ENCODE results near the gene AP3D1.

AP3D1 gene

DNA sequence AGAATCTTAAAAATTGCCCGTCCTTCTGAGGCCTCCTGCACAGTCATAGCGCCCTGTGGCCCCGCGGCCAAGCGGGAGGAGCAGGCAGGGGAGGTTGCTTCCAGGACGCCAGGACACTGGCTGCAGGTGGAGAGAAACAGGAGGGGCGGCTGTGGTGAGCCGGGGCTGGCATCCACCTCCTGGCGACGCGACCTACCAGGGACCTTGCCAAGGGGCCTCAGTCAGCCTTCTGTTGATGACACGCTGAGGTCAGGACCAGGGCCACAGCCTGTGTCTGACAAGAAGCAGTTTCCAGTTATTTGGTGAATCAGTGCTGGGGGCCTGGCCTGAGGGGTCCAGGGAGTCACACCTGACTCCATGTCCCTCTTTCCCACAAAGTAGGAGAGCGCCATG lies 87.0 kb downstream of the AP3D1 start:
- DNase-seq (ENCODE audit: low read depth in 2 of 3, low spot score in 1 of 3) = no peak

- no peak for DNase-seq (ENCODE audit: low read depth in 2 of 3, low spot score in 1 of 3)
Observed at GRCh38 chr19:2063824-2064223, 87.5 kb downstream of the AP3D1 start.

GRCh38 chr19:2062770-2063169 lies 88.6 kb downstream of the AP3D1 start:
- DNase-seq (ENCODE audit: low read depth in 2 of 3, low spot score in 1 of 3) = no peak

GRCh38 chr19:2062389-2062729 lies 89.0 kb downstream of the AP3D1 start:
- no peak for DNase-seq (ENCODE audit: low read depth in 2 of 3, low spot score in 1 of 3)

GRCh38 chr19:2061495-2062388 lies 89.6 kb downstream of the AP3D1 start:
- peak; percentile 98 to 99 (median 98) for DNase-seq (ENCODE audit: low read depth in 2 of 3, low spot score in 1 of 3)

- no peak for DNase-seq (ENCODE audit: low read depth in 2 of 3, low spot score in 1 of 3)
Observed at GRCh38 chr19:2060884-2061494, 90.4 kb downstream of the AP3D1 start.

GRCh38 chr19:2059422-2060201 lies 91.8 kb downstream of the AP3D1 start:
- DNase-seq (ENCODE audit: low read depth in 2 of 3, low spot score in 1 of 3) = no peak

GRCh38 chr19:2058570-2059421 lies 92.6 kb downstream of the AP3D1 start:
- no peak for DNase-seq (ENCODE audit: low read depth in 2 of 3, low spot score in 1 of 3)

GRCh38 chr19:2057484-2058469 lies 93.6 kb downstream of the AP3D1 start:
- DNase-seq (ENCODE audit: low read depth in 2 of 3, low spot score in 1 of 3) = no peak

DNA sequence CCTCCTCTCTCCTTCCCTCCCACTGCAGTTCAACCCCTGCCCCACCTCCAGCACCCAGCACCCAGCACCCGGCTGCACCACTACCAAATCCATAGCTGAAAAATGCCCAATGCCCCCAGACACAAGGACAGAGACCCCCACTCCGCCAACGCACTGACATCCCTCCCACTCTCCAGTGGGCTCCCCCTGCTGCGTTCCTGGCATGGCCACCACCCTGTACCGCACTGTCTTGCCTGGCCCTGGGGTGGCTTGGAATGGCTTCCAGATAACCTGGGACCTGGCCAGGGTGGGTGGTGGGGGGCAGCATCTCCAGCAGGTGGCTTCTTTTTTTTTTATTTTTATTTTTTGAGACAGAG lies 94.6 kb downstream of the AP3D1 start:
- no peak for DNase-seq (ENCODE audit: low read depth in 2 of 3, low spot score in 1 of 3)

- no peak for DNase-seq (ENCODE audit: low read depth in 2 of 3, low spot score in 1 of 3)
Observed at GRCh38 chr19:2055931-2056836, 95.2 kb downstream of the AP3D1 start.

DNA sequence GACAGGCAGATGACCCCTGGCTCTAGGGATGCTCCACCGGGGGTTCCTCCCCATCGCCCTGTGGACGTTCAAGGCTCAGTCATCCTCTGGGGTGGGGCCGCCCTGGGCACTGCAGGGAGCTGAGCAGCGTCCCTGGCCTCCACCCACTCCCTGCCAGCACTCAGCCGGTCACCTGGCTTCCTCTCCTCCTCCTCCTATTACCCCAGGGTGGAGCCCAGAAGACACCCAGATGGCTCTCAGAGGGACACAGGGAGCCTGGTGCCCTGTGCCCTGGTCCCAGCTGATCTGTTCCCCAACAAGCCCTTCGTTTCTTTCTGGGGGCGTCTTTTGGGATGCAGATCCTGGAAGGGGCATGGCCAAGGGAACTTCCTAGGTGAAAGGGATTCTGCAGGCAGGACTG lies 96.6 kb downstream of the AP3D1 start:
- no peak for DNase-seq (ENCODE audit: low read depth in 2 of 3, low spot score in 1 of 3)

GRCh38 chr19:2053601-2054389 lies 97.6 kb downstream of the AP3D1 start:
- no peak for DNase-seq (ENCODE audit: low read depth in 2 of 3, low spot score in 1 of 3)

- DNase-seq (ENCODE audit: low read depth in 2 of 3, low spot score in 1 of 3) = no peak
Observed at GRCh38 chr19:2051773-2052704, 99.3 kb downstream of the AP3D1 start.

GRCh38 chr19:2050991-2051772 lies 100.2 kb downstream of the AP3D1 start, which contains the start of gene MKNK2:
MKNK2 (minus strand) TSS chr19:2051244; CDS start chr19:2050851, 393 bp downstream.
- peak; percentile 89 to 92 (median 92) for DNase-seq (ENCODE audit: low read depth in 2 of 3, low spot score in 1 of 3)
